K562 (cell line): ENCODE data around the gene PLA2G15. TPM values are rescaled to one million over a fixed set of nuclear protein-coding genes. Genes with fewer than 3 reads are reported as not detected.

ENCODE experiments used
- ARID1B ChIP-seq: fragments of 450-650 bp; IDR thresholded peaks from 2 replicates; pipeline ENCODE4 v1.6.1; 2016; ENCODE audit warnings: antibody characterized with exemption, mild to moderate bottlenecking, inconsistent platforms
- ARID2 ChIP-seq: fragments of 450-650 bp; IDR thresholded peaks from 2 replicates; pipeline ENCODE4 v1.6.1; 2017; ENCODE audit warnings: antibody characterized with exemption, mild to moderate bottlenecking
- HMGN3 ChIP-seq: IDR thresholded peaks from 2 replicates; pipeline ENCODE4 v1.6.1; 2011; ENCODE audit warnings: borderline replicate concordance, low read depth, mild to moderate bottlenecking, mixed read lengths, low read length; ENCODE audit not compliant: insufficient read length; ENCODE audit errors: extremely low read depth
- PHB ChIP-seq: fragments of 250-450 bp; sonication (Bioruptor Pico); IDR thresholded peaks from 2 replicates; pipeline ENCODE4 v1.5.0; 2021
- POLR2AphosphoS5 ChIP-seq: IDR thresholded peaks from 2 replicates; pipeline ENCODE4 v1.6.1; 2011; ENCODE audit warnings: mild to moderate bottlenecking, low read depth, low read length, moderate library complexity; ENCODE audit not compliant: control insufficient read depth, insufficient read depth
- POLR2B ChIP-seq: fragments of 450-650 bp; IDR thresholded peaks from 2 replicates; pipeline ENCODE4 v1.6.1; 2018; ENCODE audit warnings: low read depth; ENCODE audit not compliant: partially characterized antibody
- RB1 ChIP-seq: fragments of 450-650 bp; IDR thresholded peaks from 2 replicates; pipeline ENCODE4 v1.6.1; 2017; ENCODE audit warnings: low read depth, mild to moderate bottlenecking
- SIN3A ChIP-seq, 2 experiments: fragments of 150-350 bp in 1 of 2; IDR thresholded peaks; 2 replicates each; pipeline ENCODE4 v1.6.1; 2011 to 2016; ENCODE audit warnings: borderline replicate concordance in 2 of 2, low read depth in 2 of 2, low read length in 2 of 2, mild to moderate bottlenecking in 2 of 2, moderate library complexity in 2 of 2; ENCODE audit not compliant: control insufficient read depth in 1 of 2
- ZFP30 ChIP-seq: fragments of 250-450 bp; sonication (Bioruptor Pico); IDR thresholded peaks from 2 replicates; pipeline ENCODE4 v1.8.0; 2022; ENCODE audit warnings: moderate library complexity, mild to moderate bottlenecking, inconsistent platforms, borderline replicate concordance
- ZNF184 ChIP-seq: sonication (generic); formaldehyde crosslinking; IDR thresholded peaks from 2 replicates; pipeline ENCODE4 v1.5.0; 2020; ENCODE audit warnings: missing genetic modification reagents
- ZNF232 ChIP-seq: sonication (generic); formaldehyde crosslinking; IDR thresholded peaks from 2 replicates; pipeline ENCODE4 v1.8.0; 2022; ENCODE audit warnings: mild to moderate bottlenecking, missing genetic modification reagents
- ZNF354B ChIP-seq: fragments of 250-450 bp; sonication (Bioruptor Pico); IDR thresholded peaks from 2 replicates; pipeline ENCODE4 v1.4.0; 2020
- polyA plus RNA-seq, 8 experiments: library from polyadenylated mRNA; depleted of rRNA in 4 of 8; stranded (reverse) in 5 of 8; unstranded in 3 of 8; fragments of >200 nt; fragmentation: Nextera tagmentation in 2 of 8; fragmentation: Illumina TruSeq in 1 of 8; extraction: Ambion mirVana in 2 of 8; extraction: Trizol in 1 of 8; gene quantifications; 2 replicates each; pipeline versions ENCODE4 v1.2.1 to v1.2.3, GENCODE V29; 2011 to 2014; ENCODE audit warnings: inconsistent platforms in 1 of 8, missing spikeins in 1 of 8
- total RNA-seq, 7 experiments: library from RNA; depleted of rRNA in 6 of 7; stranded (reverse); fragments of >200 nt in 6 of 7; fragmentation: Illumina TruSeq in 2 of 7; extraction: Trizol in 2 of 7; gene quantifications; 2 replicates each; pipeline versions ENCODE4 v1.2.1 to v1.2.3, GENCODE V29; 2011 to 2021; ENCODE audit warnings: low replicate concordance in 1 of 7
- TF ChIP-seq, protein P1 (sequence below): fragments of 450-650 bp; formaldehyde crosslinking; IDR thresholded peaks from 2 replicates; pipeline ENCODE4 v1.4.0; 2022; ENCODE audit warnings: missing genetic modification characterization
- TF ChIP-seq, protein P2 (sequence below): fragments of 250-450 bp; sonication (Bioruptor Pico); IDR thresholded peaks from 2 replicates; pipeline ENCODE4 v1.4.0; 2020; ENCODE audit warnings: mild to moderate bottlenecking
- TF ChIP-seq, protein P3 (sequence below): fragments of 150-350 bp; conservative IDR thresholded peaks from 2 replicates; pipeline ENCODE4 v1.6.1; 2014; ENCODE audit warnings: low read length
- TF ChIP-seq, protein P4 (sequence below): fragments of 450-650 bp; IDR thresholded peaks from 2 replicates; pipeline ENCODE4 v1.6.1; 2016; ENCODE audit warnings: antibody characterized with exemption

Gene PLA2G15
- total and polyA plus RNA-seq, 9 of the 15 experiments (the other 6 are each of a cell fraction or from before 2014, with no cell fraction given): 0.42 to 8.6 (median 4.8) TPM

DNA sequence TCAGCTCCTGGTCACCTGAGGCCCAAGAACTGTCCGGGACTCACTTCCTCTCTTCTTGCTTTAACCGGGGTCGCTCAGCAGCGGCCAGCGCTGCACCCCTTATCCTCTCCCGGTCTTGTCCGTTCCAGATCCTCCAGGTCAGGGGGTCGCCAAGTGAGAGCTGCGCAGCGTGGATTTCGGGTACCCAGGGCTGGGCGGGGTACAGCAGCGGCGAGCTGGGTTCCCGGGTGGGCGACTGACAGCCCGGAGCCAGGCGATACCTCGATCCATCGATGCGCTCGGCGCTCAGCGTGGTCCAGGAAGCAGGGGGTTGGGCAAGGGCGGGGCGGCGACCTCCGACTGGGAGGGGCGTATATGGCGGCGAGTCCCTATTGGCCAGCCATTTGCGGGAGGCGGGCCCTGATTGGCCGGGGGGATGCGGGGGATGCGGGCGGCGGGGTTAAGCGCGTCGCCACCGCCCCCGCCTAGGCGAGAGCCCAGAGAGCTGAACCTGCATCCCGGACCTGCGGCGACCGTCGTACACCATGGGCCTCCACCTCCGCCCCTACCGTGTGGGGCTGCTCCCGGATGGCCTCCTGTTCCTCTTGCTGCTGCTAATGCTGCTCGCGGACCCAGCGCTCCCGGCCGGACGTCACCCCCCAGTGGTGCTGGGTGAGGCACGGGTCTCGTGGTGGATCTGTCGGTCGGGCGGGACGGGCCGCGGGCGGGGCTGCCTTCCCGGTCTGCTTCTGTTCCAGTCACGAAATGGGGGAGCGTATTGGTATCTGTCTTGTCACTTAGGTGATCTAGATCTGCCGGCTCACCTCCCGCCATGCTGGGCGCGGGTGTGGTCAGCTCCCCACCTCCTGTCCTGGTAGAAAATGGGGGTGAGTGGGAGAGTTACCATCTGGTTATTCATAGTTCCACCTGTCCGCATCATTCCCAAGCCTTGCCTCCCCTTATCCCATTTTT is at the start of gene PLA2G15 (continued):
- TF ChIP-seq, protein P1, sequence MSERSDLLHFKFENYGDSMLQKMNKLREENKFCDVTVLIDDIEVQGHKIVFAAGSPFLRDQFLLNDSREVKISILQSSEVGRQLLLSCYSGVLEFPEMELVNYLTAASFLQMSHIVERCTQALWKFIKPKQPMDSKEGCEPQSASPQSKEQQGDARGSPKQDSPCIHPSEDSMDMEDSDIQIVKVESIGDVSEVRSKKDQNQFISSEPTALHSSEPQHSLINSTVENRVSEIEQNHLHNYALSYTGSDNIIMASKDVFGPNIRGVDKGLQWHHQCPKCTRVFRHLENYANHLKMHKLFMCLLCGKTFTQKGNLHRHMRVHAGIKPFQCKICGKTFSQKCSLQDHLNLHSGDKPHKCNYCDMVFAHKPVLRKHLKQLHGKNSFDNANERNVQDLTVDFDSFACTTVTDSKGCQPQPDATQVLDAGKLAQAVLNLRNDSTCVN (CRISPR knock-in tag): no peak
- TF ChIP-seq ARID1B (0 out of 2 replicates have a peak, but pooled peaks have one; percentile 46), ARID2 (no peak; the same call in 1 of the 2 replicates), SIN3A (IDR thresholded peaks at IDR 0.05; ENCODE audit: borderline replicate concordance in 2 of 2, control insufficient read depth in 1 of 2, low read depth in 2 of 2, low read length in 2 of 2) (peak; percentile 58 to 80; a peak in 2 of 4 replicates), ZNF354B (no peak), POLR2AphosphoS5 (no peak; the same call in 1 of the 2 replicates), HMGN3 (peak; percentile 70), ZNF232 (0 out of 2 replicates have a peak, but pooled peaks have one; percentile 23), ZFP30 (CRISPR knock-in tag) (no peak), POLR2B (peak; percentile 33), ZNF184 (CRISPR knock-in tag) (no peak), RB1 (peak; percentile 60; the same call in 1 of the 2 replicates), PHB (CRISPR knock-in tag) (no peak)
- TF ChIP-seq, protein P2, sequence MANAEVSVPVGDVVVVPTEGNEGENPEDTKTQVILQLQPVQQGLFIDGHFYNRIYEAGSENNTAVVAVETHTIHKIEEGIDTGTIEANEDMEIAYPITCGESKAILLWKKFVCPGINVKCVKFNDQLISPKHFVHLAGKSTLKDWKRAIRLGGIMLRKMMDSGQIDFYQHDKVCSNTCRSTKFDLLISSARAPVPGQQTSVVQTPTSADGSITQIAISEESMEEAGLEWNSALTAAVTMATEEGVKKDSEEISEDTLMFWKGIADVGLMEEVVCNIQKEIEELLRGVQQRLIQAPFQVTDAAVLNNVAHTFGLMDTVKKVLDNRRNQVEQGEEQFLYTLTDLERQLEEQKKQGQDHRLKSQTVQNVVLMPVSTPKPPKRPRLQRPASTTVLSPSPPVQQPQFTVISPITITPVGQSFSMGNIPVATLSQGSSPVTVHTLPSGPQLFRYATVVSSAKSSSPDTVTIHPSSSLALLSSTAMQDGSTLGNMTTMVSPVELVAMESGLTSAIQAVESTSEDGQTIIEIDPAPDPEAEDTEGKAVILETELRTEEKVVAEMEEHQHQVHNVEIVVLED (CRISPR knock-in tag): peak; percentile 66; the same call in 1 of the 2 replicates
- TF ChIP-seq, protein P3, sequence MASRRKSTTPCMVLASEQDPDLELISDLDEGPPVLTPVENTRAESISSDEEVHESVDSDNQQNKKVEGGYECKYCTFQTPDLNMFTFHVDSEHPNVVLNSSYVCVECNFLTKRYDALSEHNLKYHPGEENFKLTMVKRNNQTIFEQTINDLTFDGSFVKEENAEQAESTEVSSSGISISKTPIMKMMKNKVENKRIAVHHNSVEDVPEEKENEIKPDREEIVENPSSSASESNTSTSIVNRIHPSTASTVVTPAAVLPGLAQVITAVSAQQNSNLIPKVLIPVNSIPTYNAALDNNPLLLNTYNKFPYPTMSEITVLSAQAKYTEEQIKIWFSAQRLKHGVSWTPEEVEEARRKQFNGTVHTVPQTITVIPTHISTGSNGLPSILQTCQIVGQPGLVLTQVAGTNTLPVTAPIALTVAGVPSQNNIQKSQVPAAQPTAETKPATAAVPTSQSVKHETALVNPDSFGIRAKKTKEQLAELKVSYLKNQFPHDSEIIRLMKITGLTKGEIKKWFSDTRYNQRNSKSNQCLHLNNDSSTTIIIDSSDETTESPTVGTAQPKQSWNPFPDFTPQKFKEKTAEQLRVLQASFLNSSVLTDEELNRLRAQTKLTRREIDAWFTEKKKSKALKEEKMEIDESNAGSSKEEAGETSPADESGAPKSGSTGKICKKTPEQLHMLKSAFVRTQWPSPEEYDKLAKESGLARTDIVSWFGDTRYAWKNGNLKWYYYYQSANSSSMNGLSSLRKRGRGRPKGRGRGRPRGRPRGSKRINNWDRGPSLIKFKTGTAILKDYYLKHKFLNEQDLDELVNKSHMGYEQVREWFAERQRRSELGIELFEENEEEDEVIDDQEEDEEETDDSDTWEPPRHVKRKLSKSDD: no peak
- TF ChIP-seq, protein P4, sequence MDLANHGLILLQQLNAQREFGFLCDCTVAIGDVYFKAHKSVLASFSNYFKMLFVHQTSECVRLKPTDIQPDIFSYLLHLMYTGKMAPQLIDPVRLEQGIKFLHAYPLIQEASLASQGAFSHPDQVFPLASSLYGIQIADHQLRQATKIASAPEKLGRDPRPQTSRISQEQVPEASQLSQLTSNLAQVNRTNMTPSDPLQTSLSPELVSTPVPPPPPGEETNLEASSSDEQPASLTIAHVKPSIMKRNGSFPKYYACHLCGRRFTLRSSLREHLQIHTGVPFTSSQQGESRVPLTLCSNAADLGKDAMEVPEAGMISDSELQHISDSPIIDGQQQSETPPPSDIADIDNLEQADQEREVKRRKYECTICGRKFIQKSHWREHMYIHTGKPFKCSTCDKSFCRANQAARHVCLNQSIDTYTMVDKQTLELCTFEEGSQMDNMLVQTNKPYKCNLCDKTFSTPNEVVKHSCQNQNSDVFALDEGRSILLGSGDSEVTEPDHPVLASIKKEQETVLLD: 0 out of 2 replicates have a peak, but pooled peaks have one; percentile 14
